Smooth muscle cell (in vitro differentiated cells): Measurements from ENCODE around the gene LITAF. TPM values are rescaled to one million over a fixed set of nuclear protein-coding genes. Genes with fewer than 3 reads are reported as not detected.

Source experiments
- DNase-seq: peaks from one replicate; lab custom pipeline; 2025; ENCODE audit not compliant: unreplicated experiment; lab: John Stamatoyannopoulos, UW
- H2AFZ ChIP-seq: fragments of 200-600 bp; sonication (generic); 2 replicates; pipeline ENCODE4 v1.6.0; 2016; ENCODE audit warnings: antibody characterized with exemption, low read depth, mild to moderate bottlenecking
- H3F3A ChIP-seq: fragments of 200-600 bp; sonication (generic); 2 replicates; pipeline ENCODE4 v1.6.0; 2017; ENCODE audit warnings: antibody characterized with exemption, low read depth
- H3K27ac ChIP-seq: fragments of 200-600 bp; sonication (generic); 2 replicates; pipeline ENCODE4 v1.5.1; 2016; ENCODE audit warnings: low read depth, mild to moderate bottlenecking
- H3K27me3 ChIP-seq: fragments of 200-600 bp; sonication (generic); 2 replicates; pipeline ENCODE4 v1.6.1; 2016; ENCODE audit warnings: low read depth, mild to moderate bottlenecking
- H3K36me3 ChIP-seq: fragments of 200-600 bp; sonication (generic); 2 replicates; pipeline ENCODE4 v1.5.1; 2016; ENCODE audit warnings: low read depth
- H3K4me1 ChIP-seq: fragments of 200-600 bp; sonication (generic); 2 replicates; pipeline ENCODE4 v1.5.1; 2016; ENCODE audit warnings: low read depth
- H3K4me2 ChIP-seq: fragments of 200-600 bp; sonication (generic); 2 replicates; pipeline ENCODE4 v1.6.0; 2016; ENCODE audit warnings: mild to moderate bottlenecking
- H3K4me3 ChIP-seq: fragments of 200-600 bp; sonication (generic); 2 replicates; pipeline ENCODE4 v1.5.1; 2016; ENCODE audit warnings: mild to moderate bottlenecking
- H3K79me2 ChIP-seq: fragments of 200-600 bp; sonication (generic); 2 replicates; pipeline ENCODE4 v1.6.0; 2016; ENCODE audit warnings: low read depth, mild to moderate bottlenecking
- H3K9ac ChIP-seq: fragments of 200-600 bp; sonication (generic); 2 replicates; pipeline ENCODE4 v1.6.0; 2016; ENCODE audit warnings: low read depth
- H3K9me3 ChIP-seq: fragments of 200-600 bp; sonication (generic); replicated peaks from 2 replicates; pipeline ENCODE4 v1.5.1; 2016; ENCODE audit warnings: low read depth
- H4K20me1 ChIP-seq: fragments of 200-600 bp; sonication (generic); 2 replicates; pipeline ENCODE4 v1.6.0; 2016; ENCODE audit warnings: low read depth
- CTCF ChIP-seq: fragments of 200-600 bp; sonication (generic); IDR thresholded peaks from 2 replicates; pipeline ENCODE4 v1.5.1; 2017; ENCODE audit warnings: borderline replicate concordance, mild to moderate bottlenecking, antibody characterized with exemption; ENCODE audit not compliant: insufficient read depth, poor library complexity, severe bottlenecking
- WGBS: methylation state at CpG from one replicate; pipeline ENCODE4 v1.1.7; 2016; ENCODE audit warnings: low lambda C conversion rate; 5-methylcytosine and 5-hydroxymethylcytosine counted together
- polyA plus RNA-seq: library from polyadenylated mRNA; unstranded; fragments of >200 nt; fragmentation: Nextera tagmentation; extraction: Ambion mirVana; gene quantifications from 2 replicates; pipeline ENCODE4 v1.2.1, GENCODE V29; 2016
- total RNA-seq: library from RNA; depleted of rRNA; stranded (reverse); fragments of >200 nt; gene quantifications from 2 replicates; pipeline ENCODE4 v1.2.3, GENCODE V29; 2014

LITAF gene
- total and polyA plus RNA-seq, 2 experiments from 2014 or later, result 40.4 to 72.6 TPM

GRCh38 chr16:11631214-11631613 is 44.5 kb upstream of the LITAF start:
- Histone ChIP-seq H3K9me3 (no peaks in the 10 kb centered on the region), H3K27me3 (no peaks in the 10 kb centered on the region), H3K79me2 (no peaks in the 10 kb centered on the region), H3K4me1 (peaks cover 21% of the 10 kb centered on the region), H3K9ac (no peak overlapping the region), H2AFZ (no peak overlapping the region), H3F3A (no peaks in the 10 kb centered on the region), H3K4me2 (no peak overlapping the region), H3K27ac (peak overlapping the region; percentile 81), H3K36me3 (no peaks in the 10 kb centered on the region), H4K20me1 (no peaks in the 10 kb centered on the region), H3K4me3 (no peak overlapping the region)
- TF ChIP-seq CTCF, result no peak
- WGBS, result 72% methylated on average over 7 of the region's 7 CpGs
- DNase-seq, result no peak

- H3F3A ChIP-seq, result no peaks in the 10 kb centered on the region
- TF ChIP-seq CTCF, result no peak
- H3K9me3 ChIP-seq, result no peaks in the 10 kb centered on the region
- no peaks in the 10 kb centered on the region for H4K20me1 ChIP-seq
- H3K9ac ChIP-seq, result no peak overlapping the region
- H3K79me2 ChIP-seq, result no peaks in the 10 kb centered on the region
- H3K4me2 ChIP-seq, result no peak overlapping the region
- no peak overlapping the region for H3K27ac ChIP-seq
- H3K4me1 ChIP-seq, result peaks cover 18% of the 10 kb centered on the region
- no peak for DNase-seq
- 97% methylated on average over 6 of the region's 6 CpGs for WGBS
- no peaks in the 10 kb centered on the region for H3K36me3 ChIP-seq
- H2AFZ ChIP-seq, result no peak overlapping the region
- H3K27me3 ChIP-seq, result no peaks in the 10 kb centered on the region
- no peak overlapping the region for H3K4me3 ChIP-seq
These were observed 44.0 kb upstream of the LITAF start for GRCh38 chr16:11630768-11631056.

GRCh38 chr16:11630046-11630767 is 43.5 kb upstream of the LITAF start:
- Histone ChIP-seq H3K27ac (no peak overlapping the region), H3K9ac (no peak overlapping the region)
- 60% methylated on average over 12 of the region's 12 CpGs for WGBS

More at GRCh38 chr16:11630046-11630767, 43.5 kb upstream of the LITAF start:
- Histone ChIP-seq H2AFZ (no peak overlapping the region), H4K20me1 (no peaks in the 10 kb centered on the region), H3K4me2 (peak overlapping the region; percentile 46), H3F3A (no peaks in the 10 kb centered on the region), H3K27me3 (no peaks in the 10 kb centered on the region), H3K79me2 (no peaks in the 10 kb centered on the region), H3K4me1 (peaks cover 18% of the 10 kb centered on the region), H3K36me3 (no peaks in the 10 kb centered on the region), H3K9me3 (no peaks in the 10 kb centered on the region), H3K4me3 (no peak overlapping the region)
- no peak for TF ChIP-seq CTCF
- no peak for DNase-seq
